NOMO-1 (cell line): ENCODE measurements around the gene ABCA13.
"Not testable (repeated sequence)": the region's sequence is repeated elsewhere in the genome, so short reads cannot be mapped to it uniquely, and the experiment has no call there.

Source experiments
- DNase-seq, 2 experiments: peaks; one replicate each; lab custom pipeline; 2025; ENCODE audit not compliant: unreplicated experiment in 2 of 2; lab: John Stamatoyannopoulos, UW

ABCA13 gene, protein sequence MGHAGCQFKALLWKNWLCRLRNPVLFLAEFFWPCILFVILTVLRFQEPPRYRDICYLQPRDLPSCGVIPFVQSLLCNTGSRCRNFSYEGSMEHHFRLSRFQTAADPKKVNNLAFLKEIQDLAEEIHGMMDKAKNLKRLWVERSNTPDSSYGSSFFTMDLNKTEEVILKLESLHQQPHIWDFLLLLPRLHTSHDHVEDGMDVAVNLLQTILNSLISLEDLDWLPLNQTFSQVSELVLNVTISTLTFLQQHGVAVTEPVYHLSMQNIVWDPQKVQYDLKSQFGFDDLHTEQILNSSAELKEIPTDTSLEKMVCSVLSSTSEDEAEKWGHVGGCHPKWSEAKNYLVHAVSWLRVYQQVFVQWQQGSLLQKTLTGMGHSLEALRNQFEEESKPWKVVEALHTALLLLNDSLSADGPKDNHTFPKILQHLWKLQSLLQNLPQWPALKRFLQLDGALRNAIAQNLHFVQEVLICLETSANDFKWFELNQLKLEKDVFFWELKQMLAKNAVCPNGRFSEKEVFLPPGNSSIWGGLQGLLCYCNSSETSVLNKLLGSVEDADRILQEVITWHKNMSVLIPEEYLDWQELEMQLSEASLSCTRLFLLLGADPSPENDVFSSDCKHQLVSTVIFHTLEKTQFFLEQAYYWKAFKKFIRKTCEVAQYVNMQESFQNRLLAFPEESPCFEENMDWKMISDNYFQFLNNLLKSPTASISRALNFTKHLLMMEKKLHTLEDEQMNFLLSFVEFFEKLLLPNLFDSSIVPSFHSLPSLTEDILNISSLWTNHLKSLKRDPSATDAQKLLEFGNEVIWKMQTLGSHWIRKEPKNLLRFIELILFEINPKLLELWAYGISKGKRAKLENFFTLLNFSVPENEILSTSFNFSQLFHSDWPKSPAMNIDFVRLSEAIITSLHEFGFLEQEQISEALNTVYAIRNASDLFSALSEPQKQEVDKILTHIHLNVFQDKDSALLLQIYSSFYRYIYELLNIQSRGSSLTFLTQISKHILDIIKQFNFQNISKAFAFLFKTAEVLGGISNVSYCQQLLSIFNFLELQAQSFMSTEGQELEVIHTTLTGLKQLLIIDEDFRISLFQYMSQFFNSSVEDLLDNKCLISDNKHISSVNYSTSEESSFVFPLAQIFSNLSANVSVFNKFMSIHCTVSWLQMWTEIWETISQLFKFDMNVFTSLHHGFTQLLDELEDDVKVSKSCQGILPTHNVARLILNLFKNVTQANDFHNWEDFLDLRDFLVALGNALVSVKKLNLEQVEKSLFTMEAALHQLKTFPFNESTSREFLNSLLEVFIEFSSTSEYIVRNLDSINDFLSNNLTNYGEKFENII (N-terminal part only)

DNA sequence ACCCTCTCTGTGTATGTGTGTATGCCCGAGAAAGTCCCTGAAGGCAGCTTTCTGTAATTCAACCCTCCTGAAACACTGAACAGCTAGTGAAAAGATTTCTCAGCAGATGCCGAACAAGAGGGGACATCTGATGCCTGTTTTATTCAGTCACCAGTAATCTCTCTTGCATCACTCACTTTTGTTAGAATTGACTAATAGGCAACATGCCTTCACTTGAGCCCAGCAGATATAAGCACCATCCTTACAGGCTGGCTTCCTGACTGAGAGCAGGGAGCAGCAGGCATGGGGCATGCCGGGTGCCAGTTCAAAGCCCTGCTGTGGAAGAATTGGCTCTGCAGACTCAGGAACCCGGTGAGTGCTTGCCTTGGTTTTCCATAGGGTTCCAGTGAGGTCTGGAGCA, at the start of gene ABCA13:
Gene ABCA13 (plus strand): TSS at position 257 of the 400 bp plus-strand sequence. CDS start 26 bp downstream, at position 283.
- DNase-seq = peak in 1 of 2 experiments; percentile 8

GRCh38 chr7:48126037-48126436, 45.2 kb upstream of the ABCA13 start:
- no peak for DNase-seq

GRCh38 chr7:48130658-48131108, 40.6 kb upstream of the ABCA13 start:
- DNase-seq = no peak

DNA sequence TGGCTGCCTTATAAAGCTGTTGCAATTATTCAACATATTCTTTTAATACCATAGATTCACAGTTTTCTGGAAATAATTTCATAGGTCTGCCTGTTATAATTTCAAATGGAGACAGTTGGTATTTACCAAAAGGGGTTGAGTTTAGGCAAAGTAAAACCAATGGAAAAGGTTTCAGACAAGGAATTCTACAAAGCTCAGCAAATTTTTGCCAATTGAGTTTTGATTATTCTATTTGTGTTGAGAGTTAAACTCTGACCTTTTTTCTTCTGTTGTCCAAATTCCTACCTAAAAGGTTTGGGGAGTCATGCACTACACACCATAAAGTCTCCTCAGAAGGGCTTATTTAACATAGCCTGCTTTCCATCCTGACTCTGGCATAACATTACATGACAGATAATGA, 38.5 kb upstream of the ABCA13 start:
- no peak for DNase-seq

GRCh38 chr7:48139459-48139858, 31.8 kb upstream of the ABCA13 start:
- peak in 1 of 2 experiments; percentile 36 for DNase-seq

- DNase-seq = peak in 1 of 2 experiments; percentile 48
Observed at GRCh38 chr7:48140001-48140681, 31.1 kb upstream of the ABCA13 start.

- no peak for DNase-seq
Observed at GRCh38 chr7:48141521-48141920, 29.7 kb upstream of the ABCA13 start.

DNA sequence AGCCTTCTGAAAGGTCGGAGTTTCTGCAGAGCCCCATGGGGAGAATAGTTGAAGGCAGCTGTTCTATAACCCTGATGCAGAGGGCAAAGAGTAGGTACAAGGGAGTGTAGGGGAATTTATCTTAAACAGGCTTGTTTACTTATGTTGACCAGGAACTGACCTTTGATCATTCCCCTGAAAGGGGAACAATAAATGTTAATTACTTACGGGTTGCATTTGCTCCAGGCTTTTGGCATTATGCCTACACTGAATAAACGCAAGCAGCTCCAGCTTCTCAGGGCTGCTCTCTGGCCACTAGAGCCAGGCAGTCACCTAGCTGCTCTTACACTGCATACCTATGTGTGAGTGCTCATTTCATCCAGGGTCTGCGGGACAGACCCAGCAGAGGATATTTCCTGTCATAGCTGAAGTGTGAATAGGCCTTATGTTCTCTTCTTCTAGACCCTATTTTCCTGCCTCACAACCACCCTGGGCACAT, 26.9 kb upstream of the ABCA13 start:
- DNase-seq = peak in 1 of 2 experiments; percentile 29

DNA sequence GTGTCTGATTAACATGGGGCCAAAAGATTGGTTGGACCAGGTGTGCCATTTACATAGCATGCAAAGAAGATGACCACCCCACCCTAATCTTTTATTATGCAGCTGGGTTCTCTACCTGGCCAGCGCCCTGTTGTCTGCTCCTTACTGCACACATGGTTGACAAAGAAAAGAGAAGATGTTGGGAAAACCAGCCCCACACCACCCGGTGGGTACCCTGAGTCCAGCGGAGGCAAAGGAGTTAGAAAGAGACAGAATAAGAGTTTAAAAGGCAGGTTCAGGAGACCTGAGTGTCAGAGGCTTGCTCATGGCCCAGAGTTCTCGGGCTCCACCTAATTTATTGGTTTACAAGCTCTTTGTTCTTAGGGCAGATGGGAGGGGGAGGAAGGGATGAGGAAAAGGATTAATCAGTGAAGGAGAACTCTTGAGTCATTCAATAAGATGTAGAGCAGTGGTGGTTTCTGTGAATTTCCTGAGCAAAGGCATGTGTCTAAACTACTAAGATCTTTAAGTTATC, 24.1 kb upstream of the ABCA13 start:
- DNase-seq = no peak

DNA sequence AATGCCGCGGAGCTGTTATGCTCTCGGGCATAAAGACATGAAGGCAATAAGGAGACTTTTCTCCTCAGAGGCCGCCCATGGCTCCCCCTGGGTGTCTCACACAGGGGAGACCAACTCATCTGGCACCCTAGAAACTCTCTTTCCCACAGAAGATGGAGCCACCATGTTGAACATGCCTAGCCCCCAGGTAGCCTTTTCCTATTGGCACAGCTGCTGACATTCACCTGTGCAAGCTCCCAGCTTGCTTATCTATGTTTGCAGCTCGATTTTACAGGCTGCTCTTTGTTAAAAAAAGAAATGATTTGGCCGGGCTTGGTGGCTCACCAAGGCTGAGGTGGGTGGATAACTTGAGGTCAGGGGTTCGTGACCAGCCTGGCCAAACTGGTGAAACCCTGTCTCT, 23.6 kb upstream of the ABCA13 start:
- not testable (repeated sequence) for DNase-seq

DNA sequence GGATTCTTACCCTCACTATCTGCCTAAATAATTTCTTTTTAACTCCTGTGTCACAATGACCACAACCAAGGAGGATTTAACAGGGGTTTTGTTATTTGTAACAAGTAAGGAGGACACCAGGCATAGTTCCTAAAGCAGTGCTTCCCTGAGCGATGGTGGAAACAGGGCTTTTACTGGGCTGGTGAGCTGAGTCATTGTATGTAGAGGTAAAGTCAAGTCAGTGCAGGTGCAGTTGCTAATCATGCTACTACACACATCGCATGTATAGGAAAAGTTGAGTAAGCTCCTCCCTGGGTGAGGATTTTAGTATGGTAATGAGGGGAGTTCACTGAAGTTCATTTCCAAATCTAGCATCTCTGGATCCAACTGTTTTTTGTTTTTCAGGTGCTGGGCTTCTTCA, 22.9 kb upstream of the ABCA13 start:
- no peak for DNase-seq

- DNase-seq = no peak
Observed at GRCh38 chr7:48149058-48149457, 22.2 kb upstream of the ABCA13 start.

GRCh38 chr7:48150086-48150485, 21.2 kb upstream of the ABCA13 start:
- DNase-seq = no peak

DNA sequence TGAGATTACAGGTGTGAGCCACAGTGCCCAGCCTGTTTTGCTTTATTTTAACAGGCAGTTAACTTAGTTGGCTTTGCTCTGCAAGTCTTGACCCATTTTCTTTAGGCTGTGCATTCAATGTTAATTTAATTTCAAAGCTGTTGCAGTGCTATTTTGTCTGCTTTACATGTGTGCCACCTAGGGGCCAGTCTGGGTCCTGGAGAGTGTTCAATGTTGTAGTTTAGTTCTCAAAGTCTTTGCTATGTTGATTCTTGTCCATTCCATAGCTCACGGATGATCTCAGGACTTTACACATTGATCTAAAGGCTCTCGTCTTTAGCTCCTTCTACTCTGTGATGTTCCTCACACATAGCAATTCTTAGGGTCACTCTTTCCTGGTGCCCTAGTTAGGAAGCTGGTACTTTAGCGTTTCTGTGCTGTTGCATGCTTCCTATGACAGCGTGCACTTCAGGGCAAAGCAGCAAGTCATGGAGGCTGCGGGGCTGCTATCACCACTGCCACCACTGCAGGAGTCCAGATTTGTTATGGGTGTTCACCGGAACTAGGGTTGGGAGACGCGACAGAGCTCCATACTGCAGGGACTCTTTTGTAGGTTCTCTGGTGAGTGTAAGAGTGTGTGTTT, 16.4 kb upstream of the ABCA13 start:
- peak; percentile 23 to 40 for DNase-seq

- DNase-seq = no peak
Observed at GRCh38 chr7:48158404-48158803, 12.9 kb upstream of the ABCA13 start.

- DNase-seq = no peak
Observed at GRCh38 chr7:48161407-48162125, 9.7 kb upstream of the ABCA13 start.

- no peak for DNase-seq
Observed at GRCh38 chr7:48165157-48165556, 6.1 kb upstream of the ABCA13 start.

GRCh38 chr7:48168159-48168558, 3.1 kb upstream of the ABCA13 start:
- DNase-seq = no peak

DNA sequence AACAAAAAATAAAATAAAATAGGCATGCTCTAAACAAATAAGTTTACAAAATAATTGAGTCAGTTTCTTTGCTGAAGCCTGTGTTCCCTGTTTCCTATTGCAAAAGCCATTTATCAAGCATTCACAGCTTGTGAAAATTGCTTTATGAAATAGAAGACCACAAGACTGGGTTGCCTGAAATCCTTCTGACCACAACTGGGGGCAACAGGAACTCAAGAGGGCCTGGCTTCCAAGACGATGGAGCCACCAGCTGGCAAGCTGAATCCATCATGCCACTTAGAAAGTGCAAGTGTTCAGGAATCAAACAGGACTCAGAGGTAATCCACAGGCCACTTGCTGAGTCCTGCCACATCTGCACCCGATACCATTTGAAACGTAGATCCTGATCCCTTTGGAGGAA, 752 bp upstream of the ABCA13 start:
- peak; percentile 30 to 47 for DNase-seq
